CD4-positive, alpha-beta T cell treated with Interleukin-2 at 100 ng/mL for 4 hours (primary cell): Measurements from ENCODE around the gene TCP11L2.
"Not testable (repeated sequence)": the region's sequence is repeated elsewhere in the genome, so short reads cannot be mapped to it uniquely, and the experiment has no call there.

Experiments
- DNase-seq: peaks from one replicate; pipeline ENCODE4 v3.0.0-alpha.2; 2020; ENCODE audit warnings: low spot score

The TCP11L2 gene

GRCh38 chr12:106284358-106285105 lies 18.0 kb upstream of the TCP11L2 start:
- no peak for DNase-seq

- no peak for DNase-seq
Measured at GRCh38 chr12:106285982-106286381, 16.6 kb upstream of the TCP11L2 start.

- not testable (repeated sequence) for DNase-seq
Measured at GRCh38 chr12:106286576-106287162, 15.9 kb upstream of the TCP11L2 start.

- DNase-seq = no peak
Measured at GRCh38 chr12:106287364-106287763, 15.2 kb upstream of the TCP11L2 start.

- no peak for DNase-seq
Measured at GRCh38 chr12:106288101-106288493, 14.4 kb upstream of the TCP11L2 start.

- no peak for DNase-seq
Measured at GRCh38 chr12:106288494-106289195, 13.9 kb upstream of the TCP11L2 start.

GRCh38 chr12:106289196-106289681 lies 13.3 kb upstream of the TCP11L2 start:
- no peak for DNase-seq

- no peak for DNase-seq
Measured at GRCh38 chr12:106290666-106291065, 11.9 kb upstream of the TCP11L2 start.

- DNase-seq = no peak
Measured at GRCh38 chr12:106291342-106291741, 11.2 kb upstream of the TCP11L2 start.

- no peak for DNase-seq
Measured at GRCh38 chr12:106292339-106292738, 10.2 kb upstream of the TCP11L2 start.

- DNase-seq = no peak
Measured at GRCh38 chr12:106296179-106296877, 6.2 kb upstream of the TCP11L2 start.

GRCh38 chr12:106297075-106297474 lies 5.5 kb upstream of the TCP11L2 start:
- DNase-seq = no peak

GRCh38 chr12:106297681-106298080 lies 4.9 kb upstream of the TCP11L2 start:
- DNase-seq = no peak

- no peak for DNase-seq
Measured at GRCh38 chr12:106299202-106299774, 3.2 kb upstream of the TCP11L2 start.

GRCh38 chr12:106300761-106301160 lies 1.8 kb upstream of the TCP11L2 start:
- no peak for DNase-seq

GRCh38 chr12:106301241-106301610 lies 1.3 kb upstream of the TCP11L2 start:
- no peak for DNase-seq

- DNase-seq = peak; percentile 69
Measured at GRCh38 chr12:106301611-106302321, 767 bp upstream of the TCP11L2 start.

- peak; percentile 94 for DNase-seq
Measured at GRCh38 chr12:106303202-106303820, 778 bp downstream of the TCP11L2 start.

GRCh38 chr12:106304001-106304421 lies 1.5 kb downstream of the TCP11L2 start:
- DNase-seq = no peak

- DNase-seq = no peak
Measured at GRCh38 chr12:106304797-106305196, 2.3 kb downstream of the TCP11L2 start.

GRCh38 chr12:106305376-106305775 lies 2.8 kb downstream of the TCP11L2 start:
- no peak for DNase-seq
